HS-27A (cell line): ENCODE measurements around the gene SRGAP3.
A peak's percentile ranks its signal among the peaks of the same experiment; 100 is the strongest.

ENCODE experiments used
- DNase-seq: peaks from one replicate; pipeline ENCODE4 v3.0.0-alpha.2; 2012; ENCODE audit warnings: low read depth, missing footprints

The SRGAP3 gene

DNA sequence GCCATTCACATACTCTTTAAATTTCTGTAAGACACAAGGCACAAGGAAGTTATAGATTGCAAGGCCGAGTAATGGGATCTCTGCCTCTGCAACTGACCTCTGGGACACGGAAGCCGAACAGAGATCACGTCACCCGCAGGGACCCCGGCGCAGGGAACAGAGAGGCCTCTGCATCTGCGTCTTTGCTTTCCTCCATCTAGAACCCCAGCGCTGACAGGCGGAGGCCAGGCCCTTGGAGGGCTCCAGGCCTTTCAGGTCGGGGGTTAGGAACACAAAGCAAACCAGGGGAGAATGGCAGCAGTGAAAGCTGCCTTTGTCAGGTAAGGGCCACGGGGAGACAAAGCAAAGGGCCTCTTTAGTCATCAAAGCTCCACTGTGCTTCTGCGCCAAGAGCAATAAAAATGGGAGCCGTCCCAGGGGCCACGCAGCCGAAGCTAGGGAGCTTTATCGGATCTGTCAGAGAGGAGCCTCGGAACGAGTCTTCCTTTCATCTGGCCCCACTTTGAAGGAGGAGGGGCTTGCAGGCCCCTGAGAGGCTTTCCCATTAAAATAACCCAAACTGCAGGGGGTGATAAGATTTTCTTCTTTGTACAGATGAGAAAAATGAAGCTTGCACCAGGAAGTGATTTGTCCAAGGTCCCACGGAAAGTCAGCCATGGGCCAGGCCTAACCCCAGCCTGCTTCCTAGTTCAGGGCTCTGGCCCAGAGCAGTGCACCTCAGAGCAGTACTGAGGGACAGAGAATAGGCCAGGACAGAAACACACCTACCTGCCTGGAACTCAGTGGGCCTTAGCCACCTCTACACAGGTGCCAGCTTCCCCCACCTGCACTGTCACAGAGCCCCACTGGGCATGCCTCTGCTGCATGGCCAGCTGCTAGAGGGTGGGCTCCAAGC lies 201.7 kb downstream of the SRGAP3 start:
- DNase-seq = no peak

DNA sequence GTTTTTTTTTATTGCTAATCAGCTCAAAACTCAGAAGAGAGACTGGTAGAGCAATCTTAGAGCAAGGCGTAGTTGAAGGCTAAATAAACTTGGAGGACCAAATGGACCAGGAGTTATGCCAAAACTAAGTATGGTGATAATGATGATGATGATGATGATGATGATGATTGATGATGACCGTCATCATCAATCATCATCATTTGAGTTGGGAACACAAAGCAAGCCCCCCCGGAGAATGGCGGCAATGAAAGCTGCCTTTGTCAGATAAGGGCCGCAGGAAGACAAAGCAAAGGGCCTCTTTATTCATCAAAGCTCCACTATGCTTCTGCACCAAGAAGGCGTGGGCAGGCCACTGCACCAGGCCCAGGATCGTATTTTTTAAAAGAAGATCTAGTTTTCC lies 204.1 kb downstream of the SRGAP3 start:
- DNase-seq = no peak

DNA sequence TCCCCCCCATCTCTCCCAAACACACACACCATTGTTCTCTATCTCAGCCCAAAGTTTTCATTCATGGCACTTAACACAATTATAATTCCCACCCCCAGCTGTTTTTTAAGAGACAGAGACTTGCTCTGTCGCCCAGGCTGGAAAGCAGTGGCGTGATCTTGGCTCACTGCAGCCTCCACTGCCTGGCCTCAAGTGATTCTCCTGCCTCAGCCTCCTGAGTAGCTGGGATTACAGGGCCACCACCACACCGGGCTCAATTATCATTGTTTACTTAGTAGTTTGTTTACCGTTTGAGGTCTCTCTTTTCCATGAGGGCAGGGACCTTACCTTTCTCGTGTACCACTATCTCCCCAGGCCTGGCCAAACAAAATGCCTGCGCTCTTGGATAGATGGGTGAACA lies 206.4 kb downstream of the SRGAP3 start:
- no peak for DNase-seq

DNA sequence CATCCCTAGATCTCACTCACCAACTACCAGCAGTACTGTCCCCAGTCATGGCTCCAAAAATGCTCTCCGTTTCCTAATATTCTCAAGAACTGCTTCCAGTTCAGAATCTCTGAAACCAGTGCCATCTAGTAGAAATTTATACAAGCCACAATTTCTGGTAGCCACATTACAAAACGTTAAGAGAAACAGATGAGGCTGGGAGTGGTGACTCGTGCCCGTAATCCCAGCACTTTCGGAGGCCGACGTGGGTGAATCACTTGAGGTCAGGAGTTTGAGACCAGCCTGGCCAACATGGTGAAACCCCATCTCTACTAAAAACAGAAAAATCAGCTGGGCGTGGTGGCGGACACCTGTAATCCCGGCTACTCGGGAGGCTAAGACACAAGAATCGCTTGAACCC lies 207.8 kb downstream of the SRGAP3 start:
- no peak for DNase-seq

DNA sequence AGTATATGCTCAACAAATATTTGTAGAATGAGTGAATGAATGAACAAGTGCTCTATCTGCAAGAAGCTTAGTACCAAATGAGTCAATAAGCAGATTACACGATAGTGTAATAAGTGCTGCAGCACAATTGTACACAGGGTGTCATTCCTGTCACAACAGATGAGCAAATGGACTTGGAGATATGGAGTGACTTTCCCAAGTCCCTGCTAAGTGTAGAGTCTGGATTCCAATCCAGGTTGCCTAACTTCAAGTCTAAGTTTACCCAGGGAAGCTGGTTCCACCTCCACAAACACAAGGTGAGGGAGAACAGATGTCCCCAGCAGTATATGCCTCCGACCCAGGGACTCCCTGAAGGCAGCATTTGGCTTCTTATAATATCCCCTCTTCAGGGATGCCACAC lies 208.4 kb downstream of the SRGAP3 start:
- DNase-seq = no peak

DNA sequence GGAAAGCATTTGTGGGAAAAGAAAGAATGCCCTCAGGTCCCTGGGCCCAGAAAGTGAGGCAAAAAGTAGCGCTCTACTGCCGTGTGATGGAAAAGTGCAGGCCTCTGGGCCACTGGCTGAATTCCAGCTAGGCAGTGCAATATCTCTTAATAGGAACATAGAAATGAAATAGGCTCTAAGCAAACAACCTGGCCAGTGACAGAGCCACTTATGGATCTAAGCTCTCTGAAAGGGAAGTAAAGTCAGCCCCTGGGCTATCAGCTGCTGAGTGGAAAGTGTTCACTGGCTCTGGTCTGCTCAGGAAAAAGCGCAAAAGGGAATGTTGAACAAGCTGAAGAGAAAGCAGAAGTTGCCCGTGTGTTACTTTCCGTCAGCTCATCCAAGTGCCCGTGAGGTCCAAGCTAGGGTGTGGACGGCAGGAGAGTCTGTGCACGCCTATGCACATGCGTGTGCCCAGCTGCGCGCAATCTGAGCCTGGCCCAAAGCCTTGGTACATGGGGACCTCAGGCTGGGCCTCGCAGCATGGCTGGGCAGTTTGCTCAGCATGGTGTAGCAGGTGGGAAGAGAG lies 212.2 kb downstream of the SRGAP3 start:
- DNase-seq = no peak

DNA sequence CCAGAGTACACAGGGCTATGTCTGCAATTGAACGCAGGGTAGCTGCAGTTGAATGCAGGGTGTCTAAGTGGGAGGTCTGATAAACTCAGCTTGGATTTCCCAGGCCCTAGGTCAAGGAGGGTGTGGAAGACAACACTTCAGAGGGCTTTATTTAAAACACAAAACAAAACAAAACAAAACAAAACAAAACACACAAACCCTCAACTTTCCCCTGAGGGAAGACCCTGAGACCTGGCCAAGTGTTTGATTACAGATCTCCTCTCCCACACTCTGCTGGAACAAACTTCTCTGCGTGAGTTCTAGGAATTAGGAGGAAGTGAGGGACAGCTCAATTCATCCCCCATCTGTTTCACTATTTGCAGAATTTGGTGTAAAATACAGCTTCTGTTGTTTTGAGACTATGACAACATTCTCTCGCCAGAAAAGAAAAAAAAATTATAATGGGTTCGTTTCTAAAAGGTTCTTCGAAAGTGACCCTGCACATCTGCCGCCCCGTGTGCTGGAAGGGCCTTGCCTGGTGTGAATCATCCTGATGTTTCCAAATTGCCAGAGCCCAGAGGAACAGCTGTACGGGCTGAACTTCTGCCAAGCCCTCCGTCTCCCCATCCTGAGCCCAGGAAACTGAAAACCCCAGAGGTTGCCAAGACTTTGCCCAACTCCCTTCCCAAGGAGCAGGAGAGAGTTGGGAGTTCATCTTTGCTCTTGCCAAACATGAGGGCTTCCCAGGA lies 212.9 kb downstream of the SRGAP3 start:
- no peak for DNase-seq

DNA sequence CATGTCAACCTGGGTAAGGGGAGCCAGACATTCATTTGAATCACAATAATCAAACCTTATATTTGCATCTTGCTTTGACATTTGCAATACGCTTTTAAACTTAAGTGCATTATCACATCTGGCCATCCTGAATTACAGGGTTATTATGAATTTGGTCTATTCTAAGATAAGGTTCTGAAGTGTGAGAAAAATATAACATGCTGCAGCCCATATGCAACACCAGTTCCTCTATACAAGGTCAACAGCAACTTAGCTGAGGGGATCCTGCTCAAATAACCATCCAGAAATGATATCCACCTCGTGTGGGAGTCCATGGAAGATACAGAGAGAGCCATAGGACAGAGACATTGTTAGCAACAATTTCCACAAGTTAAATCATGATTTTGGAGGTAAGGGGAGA lies 213.5 kb downstream of the SRGAP3 start:
- no peak for DNase-seq

DNA sequence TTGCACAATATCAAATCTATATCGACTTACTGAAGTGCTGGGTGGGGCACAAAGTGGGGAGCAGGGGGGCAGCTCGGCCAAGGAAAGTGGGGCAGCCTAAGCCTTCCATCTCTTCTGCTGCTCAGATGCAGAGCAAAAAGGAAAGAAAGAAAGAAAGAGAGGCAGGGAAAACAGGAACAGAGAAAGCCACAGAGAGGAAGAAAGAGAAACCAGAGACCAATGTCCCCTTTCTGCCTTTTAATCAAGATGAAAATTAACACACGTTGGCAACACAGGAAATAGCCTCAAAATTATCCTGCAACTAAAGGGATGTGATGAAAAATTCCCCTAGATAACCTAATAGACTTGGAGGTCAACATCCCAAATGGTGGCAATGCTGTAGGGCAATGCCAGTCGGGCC lies 214.0 kb downstream of the SRGAP3 start:
- no peak for DNase-seq

DNA sequence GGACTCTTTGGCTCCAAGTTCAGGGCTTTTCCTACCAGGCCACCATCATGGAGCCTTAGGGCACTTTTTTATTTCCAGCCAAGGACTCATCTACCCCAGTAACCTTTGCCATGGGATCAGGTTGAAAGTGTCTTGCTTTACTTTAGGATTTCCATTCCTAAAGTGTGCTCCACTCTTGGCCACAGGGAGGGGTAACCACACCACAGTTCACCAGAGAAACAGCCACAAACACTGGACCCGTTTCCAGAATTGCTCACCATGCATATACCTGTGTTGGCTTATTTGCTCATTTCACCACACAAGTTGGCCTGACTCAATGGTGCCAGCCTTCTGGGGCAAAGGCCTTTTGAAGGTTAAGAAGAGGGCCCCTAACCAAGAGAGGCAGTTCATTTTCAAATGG lies 215.6 kb downstream of the SRGAP3 start:
- no peak for DNase-seq

DNA sequence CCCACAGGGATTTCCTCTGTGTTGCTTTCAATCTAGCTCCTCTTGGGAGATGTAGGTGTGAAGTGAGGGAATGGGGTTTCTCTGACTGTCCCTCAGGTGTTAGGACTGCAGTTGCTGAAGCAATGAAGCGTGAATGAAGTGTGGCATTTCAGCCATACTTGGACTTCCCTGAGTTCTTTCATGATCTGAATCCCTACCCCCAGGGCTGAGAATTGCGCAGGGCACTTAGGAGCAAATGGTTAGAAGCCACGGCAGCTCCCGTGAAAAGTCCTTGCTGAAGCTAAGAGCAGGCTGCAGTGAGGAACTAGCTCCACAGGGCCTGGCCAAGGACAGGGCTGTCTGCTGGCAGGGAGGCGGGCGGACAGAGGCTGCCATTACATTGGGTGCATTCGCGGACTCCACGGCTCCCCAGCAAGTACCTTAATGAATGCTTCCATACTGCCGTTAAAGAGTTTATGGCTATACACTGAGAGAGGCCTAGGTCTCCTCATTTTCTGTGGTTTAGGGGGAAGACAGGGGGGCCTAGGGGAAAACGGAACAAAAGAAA lies 217.1 kb downstream of the SRGAP3 start:
- DNase-seq = no peak

DNA sequence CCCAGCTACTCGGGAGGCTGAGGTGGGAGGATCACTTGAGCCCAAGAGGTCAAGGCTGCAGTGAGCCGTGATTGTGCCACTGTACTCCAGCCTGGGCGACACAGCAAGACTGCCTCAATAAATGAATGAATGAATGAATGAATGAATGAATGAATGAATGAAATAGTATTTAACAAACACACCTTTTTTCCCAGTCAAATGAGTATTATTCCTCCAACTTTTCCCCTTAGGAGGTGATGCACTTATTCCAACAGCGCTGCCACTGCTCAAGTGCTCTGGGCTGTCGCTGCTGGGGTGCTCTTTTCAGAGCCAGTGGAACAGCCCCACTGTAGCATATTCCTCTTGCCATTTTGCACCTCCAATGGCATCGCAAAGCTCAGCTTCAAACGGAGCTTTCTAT lies 219.4 kb downstream of the SRGAP3 start:
- no peak for DNase-seq

DNA sequence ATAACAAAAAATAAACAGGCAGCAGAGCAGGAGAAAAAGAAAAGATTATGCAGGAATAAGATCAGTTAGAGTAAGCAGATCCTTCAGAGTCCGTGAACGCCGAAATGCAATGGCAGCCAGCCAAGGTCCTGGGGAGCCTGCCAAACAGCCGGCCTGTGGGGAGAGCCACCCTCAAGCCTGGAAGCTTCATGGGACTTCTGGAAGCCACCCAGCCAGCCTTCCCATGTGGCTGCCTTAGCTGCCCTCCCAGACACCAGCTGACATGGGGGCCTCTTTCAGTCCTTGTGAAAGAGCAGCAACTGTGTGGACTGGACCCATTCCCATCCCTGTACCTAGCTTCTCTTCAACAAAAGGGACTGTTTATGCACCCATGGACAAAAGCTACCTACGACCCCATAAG lies 221.3 kb downstream of the SRGAP3 start:
- DNase-seq = peak; percentile 34

DNA sequence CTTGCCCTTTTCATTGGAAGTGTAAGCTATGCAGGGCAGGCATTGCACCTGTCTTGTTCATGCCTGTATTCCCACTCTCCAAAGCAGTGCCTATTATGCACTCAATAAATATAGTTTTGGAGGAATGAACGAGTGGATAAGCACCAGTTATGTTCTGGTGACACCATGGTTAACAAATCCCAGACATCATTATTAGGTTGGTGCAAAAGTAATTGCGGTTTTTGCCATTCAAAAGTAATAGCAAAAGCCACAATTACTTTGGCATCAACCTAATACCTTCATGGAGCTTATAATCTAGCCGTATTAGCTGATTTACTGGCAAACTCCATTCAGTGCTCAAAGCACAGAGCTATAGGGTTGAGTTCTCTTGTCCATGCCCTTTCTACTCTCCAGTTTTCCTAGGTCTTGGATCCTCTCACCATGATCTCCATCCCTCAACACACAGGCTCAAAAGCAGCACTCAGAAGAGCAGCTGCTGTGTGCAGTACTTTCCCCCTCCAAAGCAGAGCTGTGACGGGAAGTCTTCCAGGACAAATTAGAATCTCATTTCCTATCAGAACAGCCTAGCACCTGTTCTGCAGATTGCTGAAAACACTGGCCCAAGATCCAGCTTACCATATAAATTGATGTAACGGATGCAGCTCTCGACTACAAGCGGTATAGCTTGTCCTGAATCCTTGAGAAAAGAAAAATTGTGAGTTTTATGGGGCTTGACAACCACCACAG lies 223.0 kb downstream of the SRGAP3 start:
- no peak for DNase-seq

DNA sequence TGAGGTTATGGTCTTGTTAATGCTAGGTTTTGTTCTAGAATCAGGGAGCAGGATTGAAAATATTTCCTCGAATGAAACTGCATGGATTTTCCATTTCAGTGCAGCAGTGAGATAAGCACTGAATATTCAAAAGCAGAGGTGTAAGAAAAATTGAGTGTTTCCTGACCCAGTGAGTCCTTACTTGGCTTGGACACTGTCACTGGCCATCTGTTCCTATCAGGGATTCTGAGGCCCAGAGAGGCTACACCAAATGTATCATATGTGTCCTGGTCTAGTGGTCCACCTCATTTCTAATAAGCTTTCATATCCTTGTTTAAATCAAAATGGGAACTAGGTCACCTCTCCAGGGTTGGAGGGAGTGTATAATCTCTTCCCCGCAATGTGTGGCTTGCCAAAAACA lies 225.1 kb downstream of the SRGAP3 start:
- DNase-seq = no peak

DNA sequence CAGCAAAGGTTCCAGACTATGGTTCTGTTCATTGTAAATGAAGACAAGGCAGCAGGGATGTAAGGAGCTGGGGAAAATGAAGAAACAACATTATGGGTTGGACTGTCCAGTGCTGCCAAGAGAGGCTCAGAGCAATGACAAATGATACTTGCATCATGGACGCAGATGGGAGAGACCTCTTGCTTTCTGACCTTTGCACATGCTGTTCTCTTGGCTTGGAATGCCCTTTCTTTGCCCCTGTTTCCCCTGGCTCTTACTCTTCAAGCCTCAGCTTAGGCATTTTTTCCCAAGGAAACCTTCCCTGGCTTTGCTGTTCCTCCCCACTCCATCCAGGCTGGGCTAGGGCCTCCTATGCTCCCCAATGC lies 226.2 kb downstream of the SRGAP3 start:
- no peak for DNase-seq

DNA sequence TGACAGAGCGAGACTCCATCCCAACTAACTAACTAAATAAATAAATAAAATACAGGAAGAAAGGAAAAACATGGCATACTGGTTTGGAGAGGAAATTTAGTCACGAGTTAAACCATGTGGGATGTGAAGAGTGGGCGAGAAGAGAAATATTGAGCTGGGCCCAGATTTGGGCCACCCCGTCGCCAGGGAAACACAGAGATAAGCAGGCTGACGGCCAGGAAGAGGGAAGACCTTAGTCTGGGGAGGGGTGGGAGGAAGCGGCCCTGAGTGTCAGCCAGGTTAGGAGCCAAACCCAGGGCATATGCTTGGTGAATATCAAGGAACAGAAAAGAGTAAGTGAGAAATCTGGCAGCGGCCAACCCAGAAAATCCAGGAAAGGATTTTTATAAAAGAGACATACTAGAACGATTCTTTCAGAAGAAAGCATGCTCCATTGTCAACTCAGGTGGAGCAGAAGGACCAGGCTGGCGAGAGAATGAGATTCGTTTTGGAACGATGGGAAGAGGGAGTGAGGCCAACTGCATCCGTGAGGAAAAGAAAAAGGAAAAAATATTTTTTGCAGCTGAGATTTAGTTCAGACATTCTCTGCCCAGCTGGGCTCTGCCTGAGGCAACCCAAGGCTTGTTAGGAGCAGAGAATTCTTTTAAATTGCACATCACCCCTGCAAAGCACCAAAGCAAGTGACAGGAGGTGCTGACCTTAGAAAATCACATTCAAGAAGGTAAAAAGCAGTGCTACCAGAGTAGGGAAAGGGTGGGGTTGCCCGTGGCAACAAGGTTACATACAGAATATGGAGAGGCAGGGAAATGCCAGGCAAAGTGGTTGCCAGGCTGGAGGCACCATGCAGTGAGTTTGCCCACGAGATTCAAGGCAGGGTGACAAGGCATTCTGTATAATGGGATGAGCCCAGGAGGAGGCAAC lies 226.9 kb downstream of the SRGAP3 start:
- DNase-seq = no peak

DNA sequence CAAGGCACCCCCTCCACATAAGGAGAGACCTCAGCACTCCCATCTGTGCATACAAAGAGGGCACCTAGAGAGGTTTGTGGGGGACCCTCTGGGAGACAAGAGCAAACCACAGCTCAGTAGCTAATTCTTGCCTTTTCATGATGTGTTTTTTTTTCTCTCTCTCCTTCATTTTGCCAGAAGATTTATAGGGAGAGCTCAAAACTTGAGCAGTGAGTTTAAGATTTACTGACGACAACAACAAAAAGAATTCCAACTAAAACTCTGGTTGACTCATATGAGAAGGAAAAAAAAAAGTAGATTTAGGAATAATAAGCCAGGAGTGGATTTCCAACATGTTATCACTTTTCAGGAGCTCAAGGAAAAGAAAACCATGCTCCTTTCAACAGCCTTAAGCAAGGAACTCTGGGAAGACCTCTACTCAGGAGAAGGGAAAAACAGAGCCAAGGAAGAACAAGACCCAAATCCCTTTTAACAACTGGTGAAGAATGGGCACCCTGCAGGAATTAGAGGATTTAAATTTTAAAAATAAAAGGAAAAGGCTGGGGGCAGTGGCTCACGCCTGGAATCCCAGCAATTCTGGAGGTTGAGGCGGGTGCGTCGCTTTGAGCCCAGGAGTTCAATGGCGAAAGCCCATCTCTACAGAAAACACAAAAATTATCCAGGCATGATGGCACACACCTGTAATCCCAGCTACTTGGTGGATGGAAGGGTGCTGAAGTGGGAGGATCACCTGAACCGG lies 228.0 kb downstream of the SRGAP3 start:
- DNase-seq = no peak

DNA sequence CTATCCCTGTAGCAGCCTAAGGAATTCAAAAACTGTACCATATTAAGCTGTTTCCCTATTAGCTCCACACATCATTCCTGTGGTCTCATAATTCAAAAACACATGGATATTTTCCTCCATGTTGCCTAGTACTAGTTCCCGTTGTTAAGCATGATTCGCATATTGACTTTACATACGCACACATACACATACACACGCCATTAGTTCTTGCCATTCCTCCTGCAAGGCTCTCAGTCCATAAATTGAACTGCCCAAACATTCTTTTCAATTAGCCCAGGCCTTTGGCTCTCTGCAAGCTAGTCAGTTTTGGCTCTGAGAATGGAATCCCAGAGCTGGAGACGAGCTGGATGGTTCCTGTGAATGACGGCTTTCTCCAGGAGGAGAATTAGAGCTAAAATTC lies 229.0 kb downstream of the SRGAP3 start:
- no peak for DNase-seq

DNA sequence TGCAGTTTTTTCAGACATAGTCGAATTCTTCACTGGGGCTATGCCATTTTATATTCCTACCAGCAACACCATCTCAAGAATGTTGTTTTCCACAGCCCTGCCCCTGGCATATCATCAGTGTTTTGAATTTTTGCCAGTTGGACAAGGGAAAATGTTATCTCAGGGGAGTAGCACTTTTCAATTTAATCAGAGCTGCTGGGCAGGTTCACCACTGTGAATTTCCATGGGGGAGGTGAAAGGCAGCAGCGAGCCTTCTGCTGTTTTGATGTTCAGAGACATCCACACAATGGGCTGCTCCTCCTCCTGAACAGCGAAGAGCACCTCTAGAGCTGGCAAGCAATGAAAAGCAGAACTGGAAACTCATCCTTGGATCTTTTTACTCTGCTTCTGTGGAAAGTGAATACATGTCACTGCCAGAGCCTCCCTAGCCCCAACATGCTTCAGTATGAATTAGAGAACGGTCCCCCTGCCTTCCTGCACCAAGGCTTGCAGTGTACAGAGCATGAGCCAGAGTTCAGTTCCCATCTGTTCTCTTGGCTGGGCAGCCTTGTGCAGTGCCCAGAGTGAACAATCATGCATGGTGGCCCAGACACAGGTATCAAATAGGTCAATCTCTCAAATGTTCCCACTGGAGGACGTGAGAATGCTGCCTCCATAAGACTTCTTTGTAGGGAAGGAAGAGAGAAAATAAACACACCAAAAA lies 230.0 kb downstream of the SRGAP3 start:
- DNase-seq = no peak
